ENCODE measurements around the gene HOXD9.

The HOXD9 gene

GRCh38 chr2:176166272-176166671 lies 43.8 kb downstream of the HOXD9 start:
- Histone ChIP-seq H3K27ac (ENCODE audit: low read length) (no peak overlapping the region), H3K4me3 (ENCODE audit: low read length) (no peak overlapping the region), H3K27me3 (ENCODE audit: low read depth, low read length) (peaks cover 3% of the 10 kb centered on the region; the same call in 1 of the 2 replicates), H4K20me1 (ENCODE audit: insufficient read depth, low read length) (no peaks in the 10 kb centered on the region), H2AFZ (ENCODE audit: low read depth, low read length) (no peak overlapping the region), H3K4me1 (ENCODE audit: low read length) (no peaks in the 10 kb centered on the region), H3K9me3 (ENCODE audit: insufficient read depth, low read length) (no peaks in the 10 kb centered on the region), H3K9ac (ENCODE audit: low read length) (no peak overlapping the region), H3K4me2 (ENCODE audit: low read length) (no peak overlapping the region), H3K79me2 (ENCODE audit: low read length) (no peaks in the 10 kb centered on the region), H3K36me3 (replicated peaks; ENCODE audit: low read depth, low read length) (no peaks in the 10 kb centered on the region)
- TF ChIP-seq, protein P1, sequence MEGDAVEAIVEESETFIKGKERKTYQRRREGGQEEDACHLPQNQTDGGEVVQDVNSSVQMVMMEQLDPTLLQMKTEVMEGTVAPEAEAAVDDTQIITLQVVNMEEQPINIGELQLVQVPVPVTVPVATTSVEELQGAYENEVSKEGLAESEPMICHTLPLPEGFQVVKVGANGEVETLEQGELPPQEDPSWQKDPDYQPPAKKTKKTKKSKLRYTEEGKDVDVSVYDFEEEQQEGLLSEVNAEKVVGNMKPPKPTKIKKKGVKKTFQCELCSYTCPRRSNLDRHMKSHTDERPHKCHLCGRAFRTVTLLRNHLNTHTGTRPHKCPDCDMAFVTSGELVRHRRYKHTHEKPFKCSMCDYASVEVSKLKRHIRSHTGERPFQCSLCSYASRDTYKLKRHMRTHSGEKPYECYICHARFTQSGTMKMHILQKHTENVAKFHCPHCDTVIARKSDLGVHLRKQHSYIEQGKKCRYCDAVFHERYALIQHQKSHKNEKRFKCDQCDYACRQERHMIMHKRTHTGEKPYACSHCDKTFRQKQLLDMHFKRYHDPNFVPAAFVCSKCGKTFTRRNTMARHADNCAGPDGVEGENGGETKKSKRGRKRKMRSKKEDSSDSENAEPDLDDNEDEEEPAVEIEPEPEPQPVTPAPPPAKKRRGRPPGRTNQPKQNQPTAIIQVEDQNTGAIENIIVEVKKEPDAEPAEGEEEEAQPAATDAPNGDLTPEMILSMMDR (IDR thresholded peaks at IDR 0.05; ENCODE audit: low read depth, low read length) = no peak
- TF ChIP-seq EZH2phosphoT487 (IDR thresholded peaks at IDR 0.05; ENCODE audit: low read depth) = no peak

- Histone ChIP-seq H3K4me1 (ENCODE audit: low read length) (no peaks in the 10 kb centered on the region), H3K9me3 (ENCODE audit: insufficient read depth, low read length) (no peaks in the 10 kb centered on the region), H3K9ac (ENCODE audit: low read length) (no peak overlapping the region), H3K36me3 (replicated peaks; ENCODE audit: low read depth, low read length) (no peaks in the 10 kb centered on the region), H2AFZ (ENCODE audit: low read depth, low read length) (no peak overlapping the region), H4K20me1 (ENCODE audit: insufficient read depth, low read length) (no peaks in the 10 kb centered on the region), H3K27me3 (ENCODE audit: low read depth, low read length) (peaks cover 3% of the 10 kb centered on the region; the same call in 1 of the 2 replicates), H3K79me2 (ENCODE audit: low read length) (no peaks in the 10 kb centered on the region), H3K4me3 (ENCODE audit: low read length) (no peak overlapping the region), H3K27ac (ENCODE audit: low read length) (no peak overlapping the region), H3K4me2 (ENCODE audit: low read length) (no peak overlapping the region)
- TF ChIP-seq, protein P1 (IDR thresholded peaks at IDR 0.05; ENCODE audit: low read depth, low read length) = no peak
- TF ChIP-seq EZH2phosphoT487 (IDR thresholded peaks at IDR 0.05; ENCODE audit: low read depth) = no peak
Observed at GRCh38 chr2:176167398-176167797, 44.9 kb downstream of the HOXD9 start.

DNA sequence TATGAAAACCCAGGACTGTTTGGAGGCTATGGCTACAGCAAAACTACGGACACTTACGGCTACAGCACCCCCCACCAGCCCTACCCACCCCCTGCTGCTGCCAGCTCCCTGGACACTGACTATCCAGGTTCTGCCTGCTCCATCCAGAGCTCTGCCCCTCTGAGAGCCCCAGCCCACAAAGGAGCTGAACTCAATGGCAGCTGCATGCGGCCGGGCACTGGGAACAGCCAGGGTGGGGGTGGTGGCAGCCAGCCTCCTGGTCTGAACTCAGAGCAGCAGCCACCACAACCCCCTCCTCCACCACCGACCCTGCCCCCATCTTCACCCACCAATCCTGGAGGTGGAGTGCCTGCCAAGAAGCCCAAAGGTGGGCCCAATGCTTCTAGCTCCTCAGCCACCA lies 46.7 kb downstream of the HOXD9 start:
- Histone ChIP-seq H3K27me3 (ENCODE audit: low read depth, low read length) (peaks cover 3% of the 10 kb centered on the region; the same call in 1 of the 2 replicates), H3K27ac (ENCODE audit: low read length) (no peak overlapping the region), H3K9ac (ENCODE audit: low read length) (no peak overlapping the region), H3K9me3 (ENCODE audit: insufficient read depth, low read length) (no peaks in the 10 kb centered on the region), H3K4me1 (ENCODE audit: low read length) (no peaks in the 10 kb centered on the region), H2AFZ (ENCODE audit: low read depth, low read length) (no peak overlapping the region), H3K4me3 (ENCODE audit: low read length) (no peak overlapping the region), H3K4me2 (ENCODE audit: low read length) (no peak overlapping the region), H3K79me2 (ENCODE audit: low read length) (no peaks in the 10 kb centered on the region), H3K36me3 (replicated peaks; ENCODE audit: low read depth, low read length) (no peaks in the 10 kb centered on the region), H4K20me1 (ENCODE audit: insufficient read depth, low read length) (no peaks in the 10 kb centered on the region)
- TF ChIP-seq, protein P1 (IDR thresholded peaks at IDR 0.05; ENCODE audit: low read depth, low read length) = no peak
- no peak for TF ChIP-seq EZH2phosphoT487 (IDR thresholded peaks at IDR 0.05; ENCODE audit: low read depth)

DNA sequence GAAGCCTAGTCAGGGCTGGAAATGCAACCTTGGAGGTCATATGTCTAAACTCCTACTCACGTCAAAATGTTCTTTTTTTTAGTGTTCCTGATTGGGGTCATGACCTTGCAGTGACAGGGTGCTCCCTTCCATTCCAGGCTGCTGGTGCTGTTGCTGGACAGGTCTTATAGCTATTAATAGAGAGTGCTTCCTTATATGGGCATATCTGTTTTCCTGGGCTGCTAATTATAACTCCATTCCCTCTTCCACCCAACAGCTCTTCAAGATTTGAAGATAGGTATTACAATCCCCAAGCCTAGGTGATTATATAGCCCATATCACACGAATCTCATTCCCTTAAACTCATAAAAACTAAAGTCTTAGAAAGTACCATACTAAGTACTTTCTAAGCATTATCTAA lies 47.2 kb downstream of the HOXD9 start:
- Histone ChIP-seq H3K9me3 (ENCODE audit: insufficient read depth, low read length) (no peaks in the 10 kb centered on the region), H3K79me2 (ENCODE audit: low read length) (no peaks in the 10 kb centered on the region), H3K36me3 (replicated peaks; ENCODE audit: low read depth, low read length) (no peaks in the 10 kb centered on the region), H4K20me1 (ENCODE audit: insufficient read depth, low read length) (no peaks in the 10 kb centered on the region), H3K4me1 (ENCODE audit: low read length) (no peaks in the 10 kb centered on the region), H3K4me2 (ENCODE audit: low read length) (no peak overlapping the region), H3K27ac (ENCODE audit: low read length) (no peak overlapping the region), H2AFZ (ENCODE audit: low read depth, low read length) (no peak overlapping the region), H3K9ac (ENCODE audit: low read length) (no peak overlapping the region), H3K27me3 (ENCODE audit: low read depth, low read length) (peaks cover 3% of the 10 kb centered on the region; the same call in 1 of the 2 replicates), H3K4me3 (ENCODE audit: low read length) (no peak overlapping the region)
- no peak for TF ChIP-seq EZH2phosphoT487 (IDR thresholded peaks at IDR 0.05; ENCODE audit: low read depth)
- TF ChIP-seq, protein P1 (IDR thresholded peaks at IDR 0.05; ENCODE audit: low read depth, low read length) = no peak
